HEK293 (cell line): ENCODE measurements around the gene CNTN4.

Experiments used
- CTCF ChIA-PET: fragments of 350-600 bp; formaldehyde crosslinking; extraction: SDS; loops from one replicate; lab custom pipeline; 2021; ENCODE audit warnings: antibody characterized with exemption; lab: Yijun Ruan, JAX
- POLR2A ChIA-PET: fragments of 300-600 bp; formaldehyde crosslinking; extraction: SDS; loops from one replicate; lab custom pipeline; 2020; ENCODE audit warnings: antibody characterized with exemption, inconsistent platforms; lab: Yijun Ruan, JAX
- H3K27ac ChIP-seq: fragments of 200-500 bp; sonication (Bioruptor generic); 2 replicates; pipeline ENCODE4 v1.5.1; 2014; ENCODE audit warnings: low read depth, low read length, control low read depth, inconsistent platforms; ENCODE audit errors: extremely low read depth
- H3K36me3 ChIP-seq, 2 experiments: fragments of 200-500 bp in 1 of 2; sonication (Bioruptor generic) in 1 of 2; 1 replicate in 1 of 2; 2 replicates in 1 of 2; pipeline ENCODE4 v1.5.1; 2014 to 2017; ENCODE audit warnings: inconsistent platforms in 2 of 2, low read length in 2 of 2; ENCODE audit not compliant: control insufficient read depth in 2 of 2, insufficient read depth in 1 of 2
- H3K4me1 ChIP-seq: fragments of 200-500 bp; sonication (Bioruptor generic); 2 replicates; pipeline ENCODE4 v1.5.1; 2014; ENCODE audit warnings: mild to moderate bottlenecking, low read length, inconsistent platforms; ENCODE audit not compliant: control insufficient read depth, insufficient read depth
- H3K4me3 ChIP-seq: 2 replicates; pipeline ENCODE4 v1.5.1; 2011; ENCODE audit warnings: low read depth, mild to moderate bottlenecking, control low read depth, low read length, moderate library complexity
- H3K9me3 ChIP-seq: fragments of 200-500 bp; sonication (Bioruptor generic); 2 replicates; pipeline ENCODE4 v1.5.1; 2014; ENCODE audit warnings: low read depth, low read length, inconsistent platforms; ENCODE audit not compliant: control insufficient read depth, insufficient read depth
- GFI1B ChIP-seq: fragments of 450-650 bp; formaldehyde crosslinking; IDR thresholded peaks from 2 replicates; pipeline ENCODE4 v1.5.1; 2016; ENCODE audit warnings: missing biosample characterization, missing genetic modification characterization
- HOXD13 ChIP-seq: sonication (generic); formaldehyde crosslinking; IDR thresholded peaks from 2 replicates; pipeline ENCODE4 v1.8.0; 2022; ENCODE audit warnings: missing genetic modification reagents, borderline replicate concordance
- SP2 ChIP-seq: fragments of 450-650 bp; formaldehyde crosslinking; IDR thresholded peaks from 2 replicates; pipeline ENCODE4 v1.5.1; 2016; ENCODE audit warnings: missing biosample characterization, missing genetic modification characterization
- ZBTB21 ChIP-seq: fragments of 450-650 bp; formaldehyde crosslinking; IDR thresholded peaks from 2 replicates; pipeline ENCODE4 v1.5.1; 2017; ENCODE audit warnings: missing biosample characterization, missing genetic modification characterization
- ZBTB8A ChIP-seq: fragments of 450-650 bp; formaldehyde crosslinking; IDR thresholded peaks from 2 replicates; pipeline ENCODE4 v1.5.1; 2016; ENCODE audit warnings: missing biosample characterization, missing genetic modification characterization
- ZNF114 ChIP-seq: fragments of 450-650 bp; formaldehyde crosslinking; IDR thresholded peaks from 2 replicates; pipeline ENCODE4 v1.5.0; 2017; ENCODE audit warnings: missing biosample characterization, missing genetic modification characterization
- ZNF133 ChIP-seq: fragments of 450-650 bp; formaldehyde crosslinking; IDR thresholded peaks from 2 replicates; pipeline ENCODE4 v1.5.1; 2016; ENCODE audit warnings: missing biosample characterization, missing genetic modification characterization
- ZNF146 ChIP-seq: fragments of 450-650 bp; formaldehyde crosslinking; IDR thresholded peaks from 2 replicates; pipeline ENCODE4 v1.5.1; 2016; ENCODE audit warnings: missing biosample characterization, missing genetic modification characterization
- ZNF16 ChIP-seq: fragments of 450-650 bp; formaldehyde crosslinking; IDR thresholded peaks from 2 replicates; pipeline ENCODE4 v1.5.1; 2016; ENCODE audit warnings: low read depth, missing biosample characterization, missing genetic modification characterization
- ZNF19 ChIP-seq: fragments of 450-650 bp; formaldehyde crosslinking; IDR thresholded peaks from 2 replicates; pipeline ENCODE4; 2016; ENCODE audit warnings: missing biosample characterization, missing genetic modification characterization, low read depth
- ZNF223 ChIP-seq: fragments of 450-650 bp; formaldehyde crosslinking; IDR thresholded peaks from 2 replicates; pipeline ENCODE4 v1.5.1; 2016; ENCODE audit warnings: missing biosample characterization, missing genetic modification characterization
- ZNF24 ChIP-seq: fragments of 450-650 bp; formaldehyde crosslinking; IDR thresholded peaks from 2 replicates; pipeline ENCODE4 v1.5.1; 2016; ENCODE audit warnings: missing biosample characterization, missing genetic modification characterization
- ZNF350 ChIP-seq: fragments of 450-650 bp; formaldehyde crosslinking; IDR thresholded peaks from 2 replicates; pipeline ENCODE4 v1.5.0; 2017; ENCODE audit warnings: missing biosample characterization, mild to moderate bottlenecking, missing genetic modification characterization
- ZNF624 ChIP-seq: fragments of 450-650 bp; formaldehyde crosslinking; IDR thresholded peaks from 2 replicates; pipeline ENCODE4 v1.5.1; 2017; ENCODE audit warnings: missing biosample characterization, missing genetic modification characterization
- ZNF660 ChIP-seq: fragments of 450-650 bp; IDR thresholded peaks from 2 replicates; pipeline ENCODE4 v1.5.1; 2018; ENCODE audit warnings: missing biosample characterization, mild to moderate bottlenecking, missing genetic modification characterization
- TF ChIP-seq, protein P1 (sequence below): fragments of 450-650 bp; formaldehyde crosslinking; conservative IDR thresholded peaks from 2 replicates; pipeline ENCODE4 v1.5.1; 2016; ENCODE audit warnings: low read depth, missing biosample characterization, missing genetic modification characterization
- TF ChIP-seq, protein P2 (sequence below): fragments of 450-650 bp; formaldehyde crosslinking; IDR thresholded peaks from 2 replicates; pipeline ENCODE4 v1.5.1; 2017; ENCODE audit warnings: missing biosample characterization, mild to moderate bottlenecking, missing genetic modification characterization, moderate library complexity
- TF ChIP-seq, protein P3 (sequence below): fragments of 450-650 bp; formaldehyde crosslinking; IDR thresholded peaks from 2 replicates; pipeline ENCODE4 v1.5.1; 2016; ENCODE audit warnings: missing biosample characterization, missing genetic modification characterization
- TF ChIP-seq, protein P4 (sequence below): fragments of 450-650 bp; formaldehyde crosslinking; optimal IDR thresholded peaks from 2 replicates; pipeline ENCODE3; 2016; ENCODE audit warnings: missing biosample characterization, mild to moderate bottlenecking, missing genetic modification characterization
- TF ChIP-seq, protein P5 (sequence below): fragments of 450-650 bp; formaldehyde crosslinking; IDR thresholded peaks from 2 replicates; pipeline ENCODE4 v1.5.1; 2016; ENCODE audit warnings: missing biosample characterization, missing genetic modification characterization

CNTN4 gene

DNA sequence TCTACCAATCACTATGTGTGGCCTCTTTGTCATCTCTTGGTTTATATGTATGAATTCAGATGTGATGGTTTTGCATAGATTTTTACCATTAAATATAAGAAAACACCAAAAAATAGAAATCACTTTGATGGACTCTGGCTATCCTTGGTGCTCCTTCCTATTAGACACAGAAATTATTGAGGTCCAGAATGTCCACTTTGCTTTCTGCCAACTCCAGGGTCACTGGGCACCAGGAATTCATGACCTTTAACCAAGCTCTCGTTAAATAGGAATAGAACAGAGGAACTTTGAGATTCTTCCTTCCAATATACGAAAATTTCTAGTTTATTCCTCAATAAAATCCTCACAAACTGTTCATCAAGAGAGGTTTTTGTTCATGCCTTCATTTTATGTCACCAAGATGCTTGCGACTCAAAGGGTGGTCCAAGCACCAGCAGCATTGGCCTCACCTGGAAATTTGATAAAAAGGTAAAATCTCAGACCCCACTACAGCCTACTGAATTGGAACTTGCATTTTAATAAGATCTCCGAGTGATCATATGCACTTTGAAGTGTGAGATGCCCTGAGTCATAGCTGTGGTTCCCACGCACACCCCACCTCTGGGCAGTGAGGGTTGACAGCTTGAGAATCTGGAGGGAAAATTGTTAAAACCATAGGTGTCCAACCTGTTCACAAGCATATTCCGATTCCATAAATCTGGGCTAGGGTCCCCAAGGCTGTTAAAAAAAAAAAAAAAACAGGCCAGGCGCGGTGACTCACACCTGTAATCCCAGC is 725.0 kb downstream of the CNTN4 start (continued):
- TF ChIP-seq, protein P1, sequence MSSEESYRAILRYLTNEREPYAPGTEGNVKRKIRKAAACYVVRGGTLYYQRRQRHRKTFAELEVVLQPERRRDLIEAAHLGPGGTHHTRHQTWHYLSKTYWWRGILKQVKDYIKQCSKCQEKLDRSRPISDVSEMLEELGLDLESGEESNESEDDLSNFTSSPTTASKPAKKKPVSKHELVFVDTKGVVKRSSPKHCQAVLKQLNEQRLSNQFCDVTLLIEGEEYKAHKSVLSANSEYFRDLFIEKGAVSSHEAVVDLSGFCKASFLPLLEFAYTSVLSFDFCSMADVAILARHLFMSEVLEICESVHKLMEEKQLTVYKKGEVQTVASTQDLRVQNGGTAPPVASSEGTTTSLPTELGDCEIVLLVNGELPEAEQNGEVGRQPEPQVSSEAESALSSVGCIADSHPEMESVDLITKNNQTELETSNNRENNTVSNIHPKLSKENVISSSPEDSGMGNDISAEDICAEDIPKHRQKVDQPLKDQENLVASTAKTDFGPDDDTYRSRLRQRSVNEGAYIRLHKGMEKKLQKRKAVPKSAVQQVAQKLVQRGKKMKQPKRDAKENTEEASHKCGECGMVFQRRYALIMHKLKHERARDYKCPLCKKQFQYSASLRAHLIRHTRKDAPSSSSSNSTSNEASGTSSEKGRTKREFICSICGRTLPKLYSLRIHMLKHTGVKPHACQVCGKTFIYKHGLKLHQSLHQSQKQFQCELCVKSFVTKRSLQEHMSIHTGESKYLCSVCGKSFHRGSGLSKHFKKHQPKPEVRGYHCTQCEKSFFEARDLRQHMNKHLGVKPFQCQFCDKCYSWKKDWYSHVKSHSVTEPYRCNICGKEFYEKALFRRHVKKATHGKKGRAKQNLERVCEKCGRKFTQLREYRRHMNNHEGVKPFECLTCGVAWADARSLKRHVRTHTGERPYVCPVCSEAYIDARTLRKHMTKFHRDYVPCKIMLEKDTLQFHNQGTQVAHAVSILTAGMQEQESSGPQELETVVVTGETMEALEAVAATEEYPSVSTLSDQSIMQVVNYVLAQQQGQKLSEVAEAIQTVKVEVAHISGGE: no peak
- TF ChIP-seq ZNF624 (tag by site-specific recombination): no peak
- TF ChIP-seq ZBTB21 (tag by site-specific recombination): no peak
- TF ChIP-seq ZNF660 (tag by site-specific recombination): no peak
- no peak for TF ChIP-seq GFI1B (tag by site-specific recombination)
- no peak for TF ChIP-seq ZNF19 (tag by site-specific recombination)
- TF ChIP-seq SP2 (tag by site-specific recombination): no peak
- no peak for TF ChIP-seq ZNF133 (tag by site-specific recombination)
- TF ChIP-seq ZBTB8A: no peak
- TF ChIP-seq, all 188 proteins: peak for 0

DNA sequence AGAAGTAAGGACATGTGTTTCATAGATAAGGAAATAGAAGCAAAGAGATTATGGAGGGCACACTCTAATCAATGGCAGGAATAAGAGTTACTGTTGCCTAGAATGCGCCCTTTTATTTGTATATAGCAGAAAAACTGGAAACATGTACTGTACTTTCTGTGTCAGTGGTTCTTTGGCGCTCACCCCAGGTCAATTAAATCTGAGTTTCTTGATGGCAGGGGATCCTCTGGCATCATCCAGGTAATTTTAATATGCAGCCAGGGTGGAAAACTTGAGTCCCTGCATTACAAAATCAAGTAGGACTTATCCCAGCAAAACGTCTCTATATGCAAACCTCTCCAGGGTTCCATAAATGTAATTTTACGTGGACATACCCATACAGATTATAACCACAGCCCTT is 727.4 kb downstream of the CNTN4 start:
- ChIA-PET POLR2A (no interaction called here), CTCF (no interaction called here)
- TF ChIP-seq ZNF24 (tag by site-specific recombination): no peak
- no peak for TF ChIP-seq ZNF16 (tag by site-specific recombination)
- TF ChIP-seq, protein P2, sequence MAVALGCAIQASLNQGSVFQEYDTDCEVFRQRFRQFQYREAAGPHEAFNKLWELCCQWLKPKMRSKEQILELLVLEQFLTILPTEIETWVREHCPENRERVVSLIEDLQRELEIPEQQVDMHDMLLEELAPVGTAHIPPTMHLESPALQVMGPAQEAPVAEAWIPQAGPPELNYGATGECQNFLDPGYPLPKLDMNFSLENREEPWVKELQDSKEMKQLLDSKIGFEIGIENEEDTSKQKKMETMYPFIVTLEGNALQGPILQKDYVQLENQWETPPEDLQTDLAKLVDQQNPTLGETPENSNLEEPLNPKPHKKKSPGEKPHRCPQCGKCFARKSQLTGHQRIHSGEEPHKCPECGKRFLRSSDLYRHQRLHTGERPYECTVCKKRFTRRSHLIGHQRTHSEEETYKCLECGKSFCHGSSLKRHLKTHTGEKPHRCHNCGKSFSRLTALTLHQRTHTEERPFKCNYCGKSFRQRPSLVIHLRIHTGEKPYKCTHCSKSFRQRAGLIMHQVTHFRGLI (tag by site-specific recombination): no peak
- no peak for TF ChIP-seq ZNF114 (tag by site-specific recombination)
- no peak for TF ChIP-seq ZNF350
- TF ChIP-seq, protein P3, sequence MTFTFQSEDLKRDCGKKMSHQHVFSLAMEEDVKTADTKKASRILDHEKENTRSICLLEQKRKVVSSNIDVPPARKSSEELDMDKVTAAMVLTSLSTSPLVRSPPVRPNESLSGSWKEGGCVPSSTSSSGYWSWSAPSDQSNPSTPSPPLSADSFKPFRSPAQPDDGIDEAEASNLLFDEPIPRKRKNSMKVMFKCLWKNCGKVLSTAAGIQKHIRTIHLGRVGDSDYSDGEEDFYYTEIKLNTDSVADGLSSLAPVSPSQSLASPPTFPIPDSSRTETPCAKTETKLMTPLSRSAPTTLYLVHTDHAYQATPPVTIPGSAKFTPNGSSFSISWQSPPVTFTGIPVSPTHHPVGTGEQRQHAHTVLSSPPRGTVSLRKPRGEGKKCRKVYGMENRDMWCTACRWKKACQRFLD: no peak
- TF ChIP-seq ZNF223: no peak
- no peak for TF ChIP-seq ZNF146 (tag by site-specific recombination)
- TF ChIP-seq, protein P4, sequence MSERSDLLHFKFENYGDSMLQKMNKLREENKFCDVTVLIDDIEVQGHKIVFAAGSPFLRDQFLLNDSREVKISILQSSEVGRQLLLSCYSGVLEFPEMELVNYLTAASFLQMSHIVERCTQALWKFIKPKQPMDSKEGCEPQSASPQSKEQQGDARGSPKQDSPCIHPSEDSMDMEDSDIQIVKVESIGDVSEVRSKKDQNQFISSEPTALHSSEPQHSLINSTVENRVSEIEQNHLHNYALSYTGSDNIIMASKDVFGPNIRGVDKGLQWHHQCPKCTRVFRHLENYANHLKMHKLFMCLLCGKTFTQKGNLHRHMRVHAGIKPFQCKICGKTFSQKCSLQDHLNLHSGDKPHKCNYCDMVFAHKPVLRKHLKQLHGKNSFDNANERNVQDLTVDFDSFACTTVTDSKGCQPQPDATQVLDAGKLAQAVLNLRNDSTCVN (tag by site-specific recombination): no peak
- TF ChIP-seq, protein P5, sequence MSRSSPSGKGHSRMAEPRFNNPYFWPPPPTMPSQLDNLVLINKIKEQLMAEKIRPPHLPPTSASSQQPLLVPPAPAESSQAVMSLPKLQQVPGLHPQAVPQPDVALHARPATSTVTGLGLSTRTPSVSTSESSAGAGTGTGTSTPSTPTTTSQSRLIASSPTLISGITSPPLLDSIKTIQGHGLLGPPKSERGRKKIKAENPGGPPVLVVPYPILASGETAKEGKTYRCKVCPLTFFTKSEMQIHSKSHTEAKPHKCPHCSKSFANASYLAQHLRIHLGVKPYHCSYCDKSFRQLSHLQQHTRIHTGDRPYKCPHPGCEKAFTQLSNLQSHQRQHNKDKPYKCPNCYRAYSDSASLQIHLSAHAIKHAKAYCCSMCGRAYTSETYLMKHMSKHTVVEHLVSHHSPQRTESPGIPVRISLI (tag by site-specific recombination): no peak
- no peak for TF ChIP-seq HOXD13 (CRISPR knock-in tag)
- Histone ChIP-seq H3K4me3 (no peak overlapping the region), H3K9me3 (no peaks in the 10 kb centered on the region), H3K4me1 (no peaks in the 10 kb centered on the region), H3K27ac (no peak overlapping the region), H3K36me3 (no peaks in the 10 kb centered on the region)
